Measurements from ENCODE around the gene LRRK2. TPM values are rescaled to one million over a fixed set of nuclear protein-coding genes. Genes with fewer than 3 reads are reported as not detected.

Gene LRRK2
- total and polyA plus RNA-seq, 2 of the 8 experiments (the other 6 are each of a cell fraction or from before 2014, with no cell fraction given): 0.06 to 0.13 TPM

GRCh38 chr12:40292788-40293429 lies 68.1 kb downstream of the LRRK2 start:
- FAIRE-seq (no peak), DNase-seq (ENCODE audit: low read depth in 1 of 2, low spot score in 2 of 2) (no peak)
- Histone ChIP-seq H3K27me3 (replicated peaks in 1 of 4; ENCODE audit: control insufficient read depth in 3 of 4, extremely low read depth in 1 of 4, insufficient read depth in 3 of 4, low read length in 3 of 4) (no peaks in the 10 kb centered on the region), H4K8ac (ENCODE audit: extremely low read depth, insufficient read depth, low read length) (no peak overlapping the region), H4K20me1 (replicated peaks in 1 of 2; ENCODE audit: control insufficient read depth in 1 of 2, insufficient read depth in 2 of 2, low read length in 2 of 2) (no peaks in the 10 kb centered on the region), H2BK15ac (ENCODE audit: low read length) (no peak overlapping the region), H3K79me2 (ENCODE audit: control insufficient read depth in 1 of 2, insufficient read depth in 2 of 2, low read length in 2 of 2) (no peaks in the 10 kb centered on the region), H3K4ac (replicated peaks; ENCODE audit: insufficient read length, low read depth, low read length) (no peak overlapping the region), H3K4me3 (ENCODE audit: extremely low read depth in 1 of 4, insufficient read depth in 2 of 4, low read depth in 3 of 4, low read length in 4 of 4) (no peak overlapping the region), H2AK5ac (ENCODE audit: low read depth, low read length) (no peak overlapping the region), H3K4me2 (ENCODE audit: insufficient read depth in 1 of 2, low read depth in 2 of 2, low read length in 2 of 2) (no peak overlapping the region), H3K4me1 (replicated peaks in 1 of 4; ENCODE audit: control insufficient read depth in 3 of 4, insufficient read depth in 4 of 4, low read length in 3 of 4) (no peaks in the 10 kb centered on the region), H2BK120ac (replicated peaks; ENCODE audit: low read depth, low read length) (no peak overlapping the region), H3K79me1 (ENCODE audit: low read depth, low read length) (no peaks in the 10 kb centered on the region), H3K18ac (ENCODE audit: extremely low read depth, low read length) (no peak overlapping the region), H3K9ac (replicated peaks in 1 of 4; ENCODE audit: extremely low read depth in 1 of 4, low read depth in 3 of 4, low read length in 3 of 4) (no peak overlapping the region), H3K27ac (ENCODE audit: low read depth, low read length) (no peak overlapping the region), H2BK12ac (ENCODE audit: low read depth, low read length) (no peak overlapping the region), H2BK5ac (ENCODE audit: low read depth, low read length) (no peak overlapping the region), H2AFZ (ENCODE audit: low read length) (no peak overlapping the region), H3K23ac (ENCODE audit: insufficient read length) (no peak overlapping the region), H4K5ac (ENCODE audit: insufficient read length, low read depth, low read length) (no peak overlapping the region), H3K56ac (replicated peaks; ENCODE audit: insufficient read length, low read depth, low read length) (no peak overlapping the region), H2BK20ac (ENCODE audit: low read length) (no peak overlapping the region), H3K9me3 (ENCODE audit: insufficient read depth in 2 of 2, low read depth in 1 of 2, low read length in 1 of 2) (peaks cover 0 to 5% of the 10 kb centered on the region in 2 experiments; a peak in 1 of 4 replicates), H3K36me3 (ENCODE audit: control insufficient read depth in 2 of 4, insufficient read depth in 4 of 4, low read length in 3 of 4) (no peaks in the 10 kb centered on the region), H4K91ac (replicated peaks; ENCODE audit: insufficient read length, low read length) (no peak overlapping the region), H3K14ac (ENCODE audit: insufficient read length) (no peak overlapping the region), H3K23me2 (ENCODE audit: low read depth, low read length) (no peaks in the 10 kb centered on the region)
- WGBS, 2 experiments (ENCODE audit: extremely low coverage in 1 of 2, insufficient coverage in 1 of 2, insufficient read length in 1 of 2, insufficient replicate concordance in 2 of 2, low coverage in 1 of 2, low lambda C conversion rate in 2 of 2, missing lambda C conversion rate in 1 of 2): 92% methylated on average over 3 of the region's 3 CpGs; no CpG with 5 or more reads in 1 of the 2 experiments
- ChIA-PET CTCF (ENCODE audit: partially characterized antibody) (no interaction called here), POLR2A (ENCODE audit: partially characterized antibody) (no interaction called here)
